ENCODE results near the gene SLC25A45. TPM values are rescaled to one million over a fixed set of nuclear protein-coding genes. Genes with fewer than 3 reads are reported as not detected.

The SLC25A45 gene
- total RNA-seq, 1 donor from 2014 or later = 2.2 TPM

DNA sequence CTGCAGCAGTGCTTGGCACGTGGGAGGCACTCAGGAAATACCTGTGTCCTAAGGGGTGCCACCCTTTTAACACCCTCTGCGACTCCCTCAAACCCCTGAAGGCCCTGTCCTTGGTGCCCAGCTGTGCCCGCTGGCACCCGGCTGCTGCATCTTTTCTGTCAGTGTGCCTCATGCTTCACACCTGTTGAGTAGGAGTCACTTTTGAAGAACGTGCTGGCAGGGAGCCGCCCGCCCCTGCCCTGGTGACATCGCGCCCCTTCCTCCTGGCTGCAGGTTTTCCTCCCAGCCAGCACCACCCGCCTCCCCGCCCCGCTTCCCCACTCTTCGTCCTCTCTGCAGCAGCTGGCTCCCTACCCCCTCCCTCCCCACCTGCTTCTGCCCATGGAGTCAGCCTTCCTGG, 21.8 kb upstream of the SLC25A45 start:
- no peak for TF ChIP-seq POLR2AphosphoS5 (IDR thresholded peaks at IDR 0.05; ENCODE audit: insufficient read depth in 1 of 2, low read depth in 1 of 2)
- TF ChIP-seq, protein P1, sequence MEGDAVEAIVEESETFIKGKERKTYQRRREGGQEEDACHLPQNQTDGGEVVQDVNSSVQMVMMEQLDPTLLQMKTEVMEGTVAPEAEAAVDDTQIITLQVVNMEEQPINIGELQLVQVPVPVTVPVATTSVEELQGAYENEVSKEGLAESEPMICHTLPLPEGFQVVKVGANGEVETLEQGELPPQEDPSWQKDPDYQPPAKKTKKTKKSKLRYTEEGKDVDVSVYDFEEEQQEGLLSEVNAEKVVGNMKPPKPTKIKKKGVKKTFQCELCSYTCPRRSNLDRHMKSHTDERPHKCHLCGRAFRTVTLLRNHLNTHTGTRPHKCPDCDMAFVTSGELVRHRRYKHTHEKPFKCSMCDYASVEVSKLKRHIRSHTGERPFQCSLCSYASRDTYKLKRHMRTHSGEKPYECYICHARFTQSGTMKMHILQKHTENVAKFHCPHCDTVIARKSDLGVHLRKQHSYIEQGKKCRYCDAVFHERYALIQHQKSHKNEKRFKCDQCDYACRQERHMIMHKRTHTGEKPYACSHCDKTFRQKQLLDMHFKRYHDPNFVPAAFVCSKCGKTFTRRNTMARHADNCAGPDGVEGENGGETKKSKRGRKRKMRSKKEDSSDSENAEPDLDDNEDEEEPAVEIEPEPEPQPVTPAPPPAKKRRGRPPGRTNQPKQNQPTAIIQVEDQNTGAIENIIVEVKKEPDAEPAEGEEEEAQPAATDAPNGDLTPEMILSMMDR (IDR thresholded peaks at IDR 0.05) = no peak
- no peak for TF ChIP-seq POLR2A (IDR thresholded peaks at IDR 0.05)
- Histone ChIP-seq H3K36me3 (peaks cover 0 to 76% of the 10 kb centered on the region in 2 donors), H3K27me3 (no peaks in the 10 kb centered on the region), H3K4me1 (peaks cover 8% of the 10 kb centered on the region), H3K4me3 (no peak overlapping the region), H3K27ac (no peak overlapping the region), H3K9me3 (no peaks in the 10 kb centered on the region)
- DNase-seq (ENCODE audit: extremely low spot score in 2 of 2) = no peak
- intact Hi-C loops (cut with DNase I) = no loop called here

DNA sequence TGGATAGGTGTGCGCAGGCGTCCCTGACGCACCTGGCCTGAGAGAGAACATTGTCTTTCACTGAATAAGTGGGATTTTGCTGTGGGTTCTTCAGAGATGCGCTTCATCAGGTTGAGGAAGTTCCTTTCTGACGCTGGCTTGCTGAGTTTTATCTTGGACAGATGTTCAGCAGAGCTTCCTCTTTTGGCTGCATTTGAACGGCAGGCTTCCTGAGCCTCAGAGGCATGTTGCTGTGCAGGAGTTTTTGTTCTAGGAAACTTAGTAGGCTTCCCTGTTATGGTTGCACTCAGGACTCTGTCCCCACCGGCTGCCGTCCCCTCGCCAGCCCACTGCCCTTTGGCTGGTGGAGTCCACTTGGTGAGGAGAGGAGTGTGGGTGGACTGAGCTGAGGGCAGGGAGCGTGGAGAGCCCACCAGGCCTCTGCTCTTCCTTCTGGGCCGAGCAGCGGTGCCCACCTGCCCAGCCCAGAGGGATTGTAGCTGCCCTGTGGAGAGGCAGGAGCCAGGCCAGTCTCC, 21.2 kb upstream of the SLC25A45 start:
- H3K27me3 ChIP-seq = no peaks in the 10 kb centered on the region
- no peaks in the 10 kb centered on the region for H3K9me3 ChIP-seq
- intact Hi-C loops (cut with DNase I) = no loop called here
- no peak overlapping the region for H3K27ac ChIP-seq
- no peak for DNase-seq (ENCODE audit: extremely low spot score in 2 of 2)
- H3K36me3 ChIP-seq = peaks cover 0 to 77% of the 10 kb centered on the region in 2 donors
- H3K4me1 ChIP-seq = peaks cover 4% of the 10 kb centered on the region
- TF ChIP-seq, protein P1 (IDR thresholded peaks at IDR 0.05) = no peak
- TF ChIP-seq POLR2A (IDR thresholded peaks at IDR 0.05) (no peak), POLR2AphosphoS5 (IDR thresholded peaks at IDR 0.05; ENCODE audit: insufficient read depth in 1 of 2, low read depth in 1 of 2) (no peak)
- no peak overlapping the region for H3K4me3 ChIP-seq

DNA sequence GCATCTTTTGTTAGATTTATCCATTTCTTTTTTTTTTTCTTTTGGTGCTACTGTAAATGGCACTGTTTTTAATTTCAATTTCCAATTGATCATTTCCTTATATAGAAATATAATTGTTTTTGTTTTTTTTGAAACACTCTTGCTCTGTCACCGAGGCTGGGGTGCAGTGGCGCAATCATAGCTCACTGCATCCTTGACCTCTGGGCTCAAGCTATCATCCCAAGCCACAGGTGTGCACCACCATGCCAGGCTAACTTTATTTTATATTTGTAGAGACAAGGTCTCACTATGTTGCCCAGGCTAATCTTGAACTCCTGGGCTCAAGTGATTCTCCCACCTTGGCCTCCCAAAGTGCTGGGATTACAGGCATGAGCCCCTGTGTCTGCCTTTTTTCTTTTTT, 20.3 kb upstream of the SLC25A45 start:
- H3K27me3 ChIP-seq = no peaks in the 10 kb centered on the region
- H3K4me1 ChIP-seq = no peaks in the 10 kb centered on the region
- H3K9me3 ChIP-seq = no peaks in the 10 kb centered on the region
- DNase-seq (ENCODE audit: extremely low spot score in 2 of 2) = no peak
- no peak for TF ChIP-seq POLR2AphosphoS5 (IDR thresholded peaks at IDR 0.05; ENCODE audit: insufficient read depth in 1 of 2, low read depth in 1 of 2)
- no peak overlapping the region for H3K4me3 ChIP-seq
- peaks cover 0 to 78% of the 10 kb centered on the region in 2 donors for H3K36me3 ChIP-seq
- no peak overlapping the region for H3K27ac ChIP-seq
- intact Hi-C loops (cut with DNase I) = no loop called here

DNA sequence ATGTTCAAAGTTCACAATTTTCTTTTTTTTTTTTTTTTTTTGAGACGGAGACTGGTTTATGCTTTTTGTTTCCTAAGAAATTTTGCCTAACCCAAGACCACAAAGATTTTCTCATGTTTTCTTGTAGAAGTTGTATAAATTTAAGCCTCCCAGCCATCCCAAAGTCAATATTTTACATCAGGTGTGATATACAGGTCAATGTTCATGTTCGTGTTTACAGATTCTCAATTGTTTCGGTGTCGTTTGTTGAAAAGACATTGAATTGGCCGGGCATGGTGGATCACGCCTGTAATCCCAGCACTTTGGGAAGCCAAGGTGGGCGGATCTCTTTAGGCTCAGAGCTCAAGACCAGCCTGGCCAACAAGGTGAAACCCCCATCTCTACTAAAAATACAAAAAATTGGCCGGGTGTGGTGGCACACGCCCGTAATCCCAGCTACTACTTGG, 19.4 kb upstream of the SLC25A45 start:
- no peak overlapping the region for H3K4me3 ChIP-seq
- peaks cover 0 to 77% of the 10 kb centered on the region in 2 donors for H3K36me3 ChIP-seq
- no peak for DNase-seq (ENCODE audit: extremely low spot score in 2 of 2)
- no peaks in the 10 kb centered on the region for H3K4me1 ChIP-seq
- TF ChIP-seq, protein P1 (IDR thresholded peaks at IDR 0.05) = no peak
- TF ChIP-seq POLR2AphosphoS5 (IDR thresholded peaks at IDR 0.05; ENCODE audit: insufficient read depth in 1 of 2, low read depth in 1 of 2) (no peak), POLR2A (IDR thresholded peaks at IDR 0.05) (no peak)
- H3K9me3 ChIP-seq = no peaks in the 10 kb centered on the region
- H3K27ac ChIP-seq = no peak overlapping the region
- intact Hi-C loops (cut with DNase I) = no loop called here
- H3K27me3 ChIP-seq = no peaks in the 10 kb centered on the region

DNA sequence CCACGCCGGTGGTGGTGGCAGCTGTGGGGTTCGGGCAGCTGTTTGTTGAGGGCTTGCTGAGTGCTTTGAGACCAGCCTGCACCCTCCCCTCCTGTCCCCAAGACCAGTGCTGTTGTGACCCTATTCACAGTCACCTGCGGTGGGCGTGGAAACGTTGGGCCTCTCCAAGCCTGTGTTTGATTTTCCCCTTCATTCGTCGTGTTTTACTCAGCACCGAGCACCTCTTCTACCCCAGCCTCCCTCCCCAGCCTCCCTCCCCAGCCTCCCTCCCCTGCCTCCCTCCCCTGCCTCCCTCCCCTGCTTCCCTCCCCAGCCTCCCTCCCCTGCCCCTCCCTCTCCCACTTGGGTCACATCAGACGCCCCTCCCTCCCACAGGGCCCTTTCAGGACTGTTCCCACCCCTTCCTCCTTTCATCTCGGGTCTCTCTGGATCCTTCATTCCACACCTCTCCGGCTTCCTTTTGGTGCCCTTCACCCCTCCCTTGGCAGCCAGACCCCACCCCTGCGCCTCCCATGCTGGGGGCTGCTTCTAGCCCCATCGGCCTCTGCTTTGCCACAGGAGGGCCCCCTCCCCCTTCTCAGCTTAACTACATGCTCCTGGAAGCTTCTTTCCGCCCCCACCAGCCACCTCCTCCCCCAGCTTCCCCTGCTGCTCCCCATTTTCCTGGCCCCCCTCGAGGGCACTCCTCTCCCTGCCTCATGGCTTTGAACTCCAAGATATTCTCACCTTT, 18.8 kb upstream of the SLC25A45 start:
- DNase-seq (ENCODE audit: extremely low spot score in 2 of 2) = no peak
- Histone ChIP-seq H3K9me3 (no peaks in the 10 kb centered on the region), H3K4me1 (no peaks in the 10 kb centered on the region), H3K4me3 (no peak overlapping the region), H3K36me3 (peaks cover 0 to 82% of the 10 kb centered on the region in 2 donors), H3K27ac (no peak overlapping the region), H3K27me3 (no peaks in the 10 kb centered on the region)
- TF ChIP-seq, protein P1 (IDR thresholded peaks at IDR 0.05) = no peak
- TF ChIP-seq POLR2A (IDR thresholded peaks at IDR 0.05) (no peak), POLR2AphosphoS5 (IDR thresholded peaks at IDR 0.05; ENCODE audit: insufficient read depth in 1 of 2, low read depth in 1 of 2) (no peak)
- intact Hi-C loops (cut with DNase I) = no loop called here

Data from vagina (tissue), 2 donors.